Measurements from ENCODE around the gene INAFM1.
A peak's percentile ranks its signal among the peaks of the same experiment; 100 is the strongest.

INAFM1 gene

DNA sequence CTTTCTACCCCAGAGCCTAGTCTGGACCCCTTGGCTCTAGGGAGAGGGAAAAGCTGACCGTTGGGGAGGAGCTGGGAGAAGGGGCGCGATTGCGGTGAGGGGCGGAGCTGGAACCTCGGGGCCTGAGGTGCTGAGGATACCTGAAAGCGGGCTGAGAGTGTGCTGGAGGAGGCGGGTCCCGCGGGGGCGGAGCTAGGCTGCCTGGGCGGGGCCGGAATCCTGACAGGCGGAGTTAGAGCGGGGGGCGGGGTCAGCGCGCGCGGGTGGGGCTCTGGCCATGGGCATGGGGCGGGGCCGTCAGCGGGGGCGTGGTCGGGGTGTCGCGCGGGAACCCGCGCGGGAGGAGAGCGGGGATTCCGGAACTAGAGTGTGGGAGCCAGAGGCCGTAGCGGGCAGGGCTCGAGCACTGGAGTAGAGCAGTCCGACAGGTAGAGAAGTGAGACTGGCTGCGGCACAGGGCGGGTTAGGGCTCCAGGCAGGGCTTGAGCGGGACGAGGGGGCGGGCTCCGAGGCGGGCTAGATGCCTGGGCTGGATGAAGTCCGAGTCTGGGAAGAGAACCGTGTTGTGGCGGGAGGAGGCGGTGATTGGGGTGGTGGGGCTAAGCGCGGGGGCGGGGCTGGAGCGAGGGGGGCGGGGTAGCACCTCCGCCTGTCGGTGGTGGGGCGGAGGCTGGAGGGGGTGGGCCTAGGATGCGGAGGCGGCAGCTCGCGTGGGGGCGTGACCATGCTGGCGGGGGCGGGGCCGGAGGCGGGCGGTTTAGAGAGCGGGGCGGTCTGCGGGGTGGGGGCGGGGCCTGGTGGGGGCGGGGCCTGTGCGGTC is at the start of gene INAFM1:
INAFM1 (plus strand) TSS at position 815 of the 820 bp plus-strand sequence. CDS start 35 bp downstream, outside the sequence.
- DNase-seq (ENCODE audit: low spot score): peak; percentile 89

GRCh38 chr19:47225746-47226425 is 48.8 kb upstream of the INAFM1 start:
- peak; percentile 97 for DNase-seq (ENCODE audit: low spot score)

GRCh38 chr19:47226426-47227351 is 48.0 kb upstream of the INAFM1 start:
- DNase-seq (ENCODE audit: low spot score): no peak

DNA sequence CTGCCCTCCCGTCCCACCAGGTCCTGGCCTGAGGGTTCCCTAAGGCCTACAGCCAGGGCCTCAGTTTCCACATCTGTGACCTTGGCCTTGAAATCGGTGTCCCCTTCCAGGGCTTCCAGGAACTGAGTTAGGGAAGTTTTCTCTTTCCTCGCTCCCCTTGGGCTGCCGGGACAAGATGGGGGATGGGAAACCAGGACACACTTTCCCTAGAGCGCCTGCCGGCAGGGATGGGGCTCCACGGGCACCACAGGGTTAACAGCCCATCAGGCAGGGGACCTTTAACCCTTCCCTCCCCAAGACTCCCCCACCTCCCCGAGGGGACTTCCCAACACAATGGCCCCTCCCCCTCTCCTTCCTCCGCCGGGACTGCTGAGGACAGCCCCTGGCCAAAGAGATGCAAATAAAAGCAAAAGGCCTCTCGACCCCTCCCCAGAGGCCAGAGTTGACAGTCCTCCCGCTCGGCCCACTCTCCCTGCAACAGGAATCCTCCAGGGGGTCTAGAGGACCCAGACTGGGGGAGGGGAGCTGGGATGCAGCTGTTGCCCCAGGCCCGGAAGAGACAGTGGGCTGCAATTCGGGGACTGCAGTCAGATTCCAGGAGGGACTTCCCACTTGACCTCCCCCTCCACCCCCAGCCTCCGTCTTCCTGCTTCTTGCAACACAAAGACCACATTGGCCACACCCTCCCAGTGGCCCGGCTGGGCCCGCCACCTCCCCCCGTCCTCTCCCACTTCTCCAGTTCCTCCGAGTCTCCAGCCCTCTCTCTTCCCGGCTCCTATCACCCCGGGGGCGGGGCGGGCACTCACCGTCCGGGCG is 47.1 kb upstream of the INAFM1 start:
- peak; percentile 79 for DNase-seq (ENCODE audit: low spot score)

DNA sequence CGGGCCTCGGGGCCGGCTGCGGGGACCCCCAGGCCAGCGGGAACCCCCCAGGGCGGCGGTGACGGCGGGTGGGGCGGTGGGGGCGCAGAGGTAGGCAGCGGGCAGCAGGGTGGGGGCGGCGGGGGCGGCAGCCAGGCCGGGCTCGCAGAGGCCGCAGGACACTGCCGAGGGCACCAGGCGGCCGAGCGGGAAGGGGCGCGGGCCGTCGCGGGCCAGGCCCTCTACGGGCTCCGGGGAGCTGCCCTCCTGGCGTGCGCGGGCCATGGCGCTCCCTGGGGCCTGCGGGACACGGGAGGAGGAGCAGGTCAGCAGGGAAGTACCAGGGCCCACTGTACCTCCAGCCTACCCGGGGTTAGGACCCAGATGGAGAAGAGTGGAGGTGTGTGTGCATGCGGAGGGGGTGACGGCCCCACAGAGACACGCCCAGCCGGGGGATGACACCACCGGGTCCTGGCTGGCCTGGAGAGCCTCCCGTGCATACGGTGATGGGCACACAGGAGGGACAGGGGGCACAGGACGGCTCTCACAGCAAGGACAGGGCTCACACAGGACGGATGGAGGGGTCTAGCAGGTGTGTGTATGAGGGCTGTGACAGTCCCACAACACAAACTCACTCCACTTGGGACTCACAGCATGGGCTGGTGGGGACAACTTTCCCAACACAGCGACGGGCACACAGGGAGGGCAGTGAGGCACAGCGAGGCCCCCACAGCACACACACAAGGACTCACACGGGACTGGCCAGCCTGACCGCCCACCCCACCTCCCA is 46.3 kb upstream of the INAFM1 start:
- DNase-seq (ENCODE audit: low spot score): no peak

GRCh38 chr19:47228937-47229675 is 45.6 kb upstream of the INAFM1 start:
- no peak for DNase-seq (ENCODE audit: low spot score)

- DNase-seq (ENCODE audit: low spot score): no peak
Observed at GRCh38 chr19:47229676-47230053, 45.0 kb upstream of the INAFM1 start.

DNA sequence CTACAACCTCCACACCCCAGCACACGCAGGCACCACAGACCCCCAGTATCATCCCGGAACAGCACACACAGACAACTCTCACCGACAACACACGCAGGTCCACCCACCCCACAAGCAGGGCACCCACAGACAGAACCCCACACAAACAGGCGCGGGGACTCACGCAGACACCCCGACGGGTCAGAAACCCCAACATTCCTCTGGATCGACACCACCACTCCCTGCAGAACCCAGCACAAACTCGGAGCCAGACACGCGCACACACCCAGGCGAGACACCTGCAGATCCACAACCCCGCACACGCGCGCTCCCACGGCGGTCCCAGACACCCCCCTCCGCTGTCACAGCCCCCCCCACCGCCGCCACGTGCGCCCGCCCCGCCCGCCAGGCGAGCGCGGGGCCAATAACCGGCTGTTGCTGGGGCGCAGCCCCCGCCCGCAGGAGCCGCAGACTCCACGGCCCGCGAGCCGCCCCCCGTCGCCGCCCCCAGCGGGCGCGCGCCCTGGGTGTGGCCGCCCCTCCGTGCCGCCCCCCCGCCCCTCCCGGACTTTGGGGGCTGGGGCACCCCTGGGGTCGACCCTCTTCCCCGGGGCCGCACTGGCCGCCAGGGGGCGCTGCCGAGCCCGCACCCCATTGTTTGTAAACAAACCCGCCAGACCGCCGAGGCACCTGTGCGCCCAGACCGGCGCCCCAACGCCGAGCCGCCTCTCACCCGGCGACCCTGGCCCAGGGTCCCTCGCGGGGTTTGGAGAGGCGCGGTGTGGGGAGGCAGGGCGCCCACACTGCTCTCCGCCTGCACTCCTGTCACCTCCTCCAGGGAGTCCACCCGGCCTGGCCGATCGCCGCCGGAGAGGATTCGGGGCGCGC is 44.4 kb upstream of the INAFM1 start:
- DNase-seq (ENCODE audit: low spot score): peak; percentile 75

DNA sequence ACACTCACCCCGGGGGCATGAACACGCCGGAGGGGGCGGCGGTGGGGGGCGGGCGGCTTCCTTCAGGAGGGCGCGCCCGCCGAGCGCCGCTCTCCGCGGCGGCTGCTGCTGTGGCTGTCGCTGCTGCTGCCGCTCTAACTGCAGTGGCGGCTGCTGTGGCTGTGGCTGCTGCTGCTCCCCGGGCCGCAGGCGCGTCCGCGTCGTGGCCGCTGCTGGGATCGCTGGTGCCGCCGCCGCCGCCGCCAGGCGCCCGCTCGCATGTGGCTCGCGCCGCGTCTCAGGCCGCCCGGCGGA is 43.8 kb upstream of the INAFM1 start, which contains the start of gene BBC3:
BBC3 (minus strand) TSS at position 279 of the 294 bp plus-strand sequence. CDS start 2,768 bp downstream, outside the sequence.
- no peak for DNase-seq (ENCODE audit: low spot score)

DNA sequence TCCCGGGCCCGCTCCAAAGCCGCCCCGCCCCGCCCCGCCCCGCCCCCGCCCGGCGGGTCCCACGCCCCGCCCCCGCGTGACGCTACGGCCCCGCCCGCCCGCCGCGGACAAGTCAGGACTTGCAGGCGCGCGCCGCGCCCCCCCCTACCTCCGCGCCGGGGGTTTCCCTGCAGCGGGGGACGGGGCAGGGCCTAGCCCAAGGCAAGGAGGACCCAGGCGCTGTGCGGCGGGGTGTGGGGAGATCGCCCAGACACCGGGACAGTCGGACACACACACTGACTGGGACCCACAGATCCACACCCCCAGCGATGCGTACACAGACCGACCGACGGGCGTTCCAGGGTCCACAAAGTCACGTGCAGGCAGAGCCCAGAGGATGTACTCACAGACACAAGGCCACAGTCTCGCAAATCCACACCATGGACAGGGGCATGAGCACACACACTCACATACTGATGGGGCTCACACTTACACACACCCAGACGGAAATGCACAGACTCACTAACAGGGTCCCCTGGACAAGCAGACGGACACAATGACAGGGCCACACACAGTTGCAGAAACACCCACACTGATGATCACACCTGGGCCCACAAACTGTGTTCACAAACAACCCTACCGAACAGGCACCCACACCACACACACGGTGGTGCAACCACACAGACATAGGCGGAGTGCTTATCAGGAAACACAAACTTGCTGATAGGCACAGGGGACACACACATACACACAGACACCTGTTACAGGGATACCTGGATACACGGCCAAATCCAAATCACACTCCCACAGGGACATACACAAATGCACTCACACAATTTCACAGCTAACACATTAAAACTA is 43.2 kb upstream of the INAFM1 start:
- DNase-seq (ENCODE audit: low spot score): peak; percentile 85

GRCh38 chr19:47232422-47233211 is 42.1 kb upstream of the INAFM1 start:
- no peak for DNase-seq (ENCODE audit: low spot score)

DNA sequence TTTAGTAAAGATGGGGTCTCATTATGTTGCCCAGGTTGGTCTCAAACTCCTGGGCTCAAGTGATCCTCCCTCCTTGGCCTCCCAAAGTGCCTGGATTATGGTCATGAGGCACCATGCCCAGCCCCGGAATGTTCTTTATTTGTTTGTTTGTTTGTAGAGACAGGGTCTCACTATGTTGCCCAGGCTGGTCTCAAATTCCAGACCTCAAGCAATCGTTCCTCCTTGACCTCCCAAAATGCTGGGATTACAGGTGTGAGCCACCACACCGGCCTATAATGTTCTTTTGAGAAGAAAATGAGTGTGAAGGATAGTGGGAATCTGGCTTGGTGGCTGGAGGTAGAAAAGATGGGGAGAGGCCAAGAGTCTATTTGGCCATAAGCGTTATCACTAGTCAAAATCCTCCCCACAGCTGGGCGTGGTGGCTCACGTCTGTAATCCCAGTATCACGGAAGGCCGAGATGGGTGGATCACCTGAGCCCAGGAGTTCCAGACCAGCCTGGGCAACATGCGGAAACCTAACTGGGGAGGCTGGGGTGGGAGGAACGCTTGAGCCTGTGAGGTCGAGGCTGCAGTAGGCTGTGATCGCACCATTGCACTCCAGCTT is 38.5 kb upstream of the INAFM1 start:
- DNase-seq (ENCODE audit: low spot score): no peak

GRCh38 chr19:47239152-47239551 is 35.5 kb upstream of the INAFM1 start:
- DNase-seq (ENCODE audit: low spot score): no peak

DNA sequence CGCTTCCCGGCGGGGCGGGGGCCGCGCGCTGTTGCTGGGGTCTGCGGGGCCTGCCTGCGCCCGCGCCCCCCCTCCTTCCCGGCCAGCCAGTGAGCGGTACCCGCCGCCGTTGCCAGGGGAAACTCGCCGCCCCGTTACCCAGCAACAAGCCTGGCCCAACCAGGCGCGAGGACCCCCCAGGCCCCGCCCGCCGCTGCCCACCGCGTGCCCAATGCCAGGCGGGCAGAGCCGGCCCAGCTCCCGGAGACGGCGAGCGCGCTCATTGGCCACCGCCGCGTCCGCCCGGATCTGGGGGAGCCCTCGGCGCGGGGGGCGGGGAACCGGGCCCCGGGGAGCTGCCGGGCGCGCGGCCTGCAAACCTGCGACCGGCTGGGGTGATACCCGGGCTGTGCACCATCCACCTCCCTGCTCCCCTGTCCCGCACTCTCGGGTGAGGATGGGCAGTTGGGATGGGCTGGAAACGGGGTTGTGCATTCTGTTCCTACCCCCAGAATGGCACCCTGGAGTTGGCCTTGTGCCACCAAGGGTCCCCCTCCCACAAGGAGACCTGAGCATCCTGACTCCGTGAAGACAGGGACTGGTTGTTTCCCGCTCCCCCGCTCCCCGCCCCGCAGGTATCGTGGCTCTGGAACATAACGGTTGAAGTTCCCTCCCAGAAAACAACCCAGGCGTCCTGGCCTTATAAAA is 34.9 kb upstream of the INAFM1 start:
- DNase-seq (ENCODE audit: low spot score): peak; percentile 78

DNA sequence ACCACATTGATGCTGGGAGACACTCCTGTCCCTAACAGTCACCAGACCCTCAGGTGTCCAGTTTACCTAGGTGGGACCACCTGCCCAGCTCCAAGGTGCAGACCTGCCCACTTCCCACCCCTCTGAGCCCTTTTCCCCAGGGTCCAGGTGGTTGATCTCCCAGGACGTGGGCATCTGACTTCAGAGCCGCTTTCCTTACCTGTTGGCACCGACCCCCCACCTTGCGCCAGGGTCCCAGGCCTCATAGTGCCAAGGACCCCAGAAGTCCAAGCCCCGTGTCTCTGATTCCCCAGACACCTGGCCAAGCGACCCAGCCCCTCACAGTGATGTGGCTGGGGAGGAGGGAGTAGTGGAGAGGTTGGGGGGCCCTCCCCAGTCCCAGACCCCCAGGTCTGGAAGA is 34.1 kb upstream of the INAFM1 start:
- DNase-seq (ENCODE audit: low spot score): no peak

All from iPS-NIHi11 (cell line).